ENCODE data around the gene ERG.

The ERG gene

GRCh38 chr21:38438462-38438893 is 59.8 kb downstream of the ERG start:
- no peak for DNase-seq (ENCODE audit: low spot score)

GRCh38 chr21:38436341-38436740 is 61.9 kb downstream of the ERG start:
- DNase-seq (ENCODE audit: low spot score): no peak

GRCh38 chr21:38434913-38435533 is 63.3 kb downstream of the ERG start:
- DNase-seq (ENCODE audit: low spot score): peak; percentile 28

GRCh38 chr21:38433471-38433870 is 64.8 kb downstream of the ERG start:
- no peak for DNase-seq (ENCODE audit: low spot score)

- no peak for DNase-seq (ENCODE audit: low spot score)
Observed at GRCh38 chr21:38430401-38430984, 67.8 kb downstream of the ERG start.

- DNase-seq (ENCODE audit: low spot score): no peak
Observed at GRCh38 chr21:38429011-38429410, 69.3 kb downstream of the ERG start.

GRCh38 chr21:38428211-38428610 is 70.1 kb downstream of the ERG start:
- DNase-seq (ENCODE audit: low spot score): no peak

- peak; percentile 77 for DNase-seq (ENCODE audit: low spot score)
Observed at GRCh38 chr21:38424305-38425019, 73.8 kb downstream of the ERG start.

- DNase-seq (ENCODE audit: low spot score): no peak
Observed at GRCh38 chr21:38422082-38422481, 76.2 kb downstream of the ERG start.

- no peak for DNase-seq (ENCODE audit: low spot score)
Observed at GRCh38 chr21:38420140-38420539, 78.1 kb downstream of the ERG start.

GRCh38 chr21:38417726-38418125 is 80.6 kb downstream of the ERG start:
- DNase-seq (ENCODE audit: low spot score): no peak

- no peak for DNase-seq (ENCODE audit: low spot score)
Observed at GRCh38 chr21:38416791-38417190, 81.5 kb downstream of the ERG start.

GRCh38 chr21:38413958-38414548 is 84.2 kb downstream of the ERG start:
- no peak for DNase-seq (ENCODE audit: low spot score)

GRCh38 chr21:38410466-38410865 is 87.8 kb downstream of the ERG start:
- DNase-seq (ENCODE audit: low spot score): no peak

- no peak for DNase-seq (ENCODE audit: low spot score)
Observed at GRCh38 chr21:38409907-38410306, 88.4 kb downstream of the ERG start.

GRCh38 chr21:38404177-38404576 is 94.1 kb downstream of the ERG start:
- DNase-seq (ENCODE audit: low spot score): no peak

GRCh38 chr21:38402795-38403194 is 95.5 kb downstream of the ERG start:
- DNase-seq (ENCODE audit: low spot score): no peak

- no peak for DNase-seq (ENCODE audit: low spot score)
Observed at GRCh38 chr21:38402291-38402690, 96.0 kb downstream of the ERG start.

- no peak for DNase-seq (ENCODE audit: low spot score)
Observed at GRCh38 chr21:38401191-38401926, 96.9 kb downstream of the ERG start.

- DNase-seq (ENCODE audit: low spot score): peak; percentile 36
Observed at GRCh38 chr21:38400195-38400919, 97.9 kb downstream of the ERG start.

- DNase-seq (ENCODE audit: low spot score): no peak
Observed at GRCh38 chr21:38399103-38399502, 99.2 kb downstream of the ERG start.

Data from SK-N-DZ (cell line).